Endothelial cell of umbilical vein (primary cell): ENCODE data around the gene KIF4A. TPM values are rescaled to one million over a fixed set of nuclear protein-coding genes. Genes with fewer than 3 reads are reported as not detected.

ENCODE experiments used
- BruUV-seq: library from RNA; stranded (reverse); fragments of 400-500 nt; replicated peaks from 2 replicates; lab custom pipeline; 2021; lab: Mats Ljungman, UMichigan
- CTCF ChIA-PET: fragments of 300-600, 350-600 bp; sonication (Branson Sonifier 250); formaldehyde crosslinking; loops from one replicate; lab custom pipeline; 2021; ENCODE audit warnings: antibody characterized with exemption, inconsistent platforms; lab: Charles Lee
- POLR2A ChIA-PET: fragments of 300-600, 350-600 bp; sonication (Branson Sonifier 250); formaldehyde crosslinking; loops from one replicate; lab custom pipeline; 2021; ENCODE audit warnings: antibody characterized with exemption, inconsistent platforms; lab: Charles Lee
- DNase-seq: peaks from one replicate; pipeline ENCODE4 v3.0.0-alpha.2; 2011; ENCODE audit warnings: low read depth, low spot score
- FAIRE-seq: peaks from 2 replicates; lab custom pipeline; 2011; peaks lifted over from hg19 to GRCh38; lab: Jason Lieb, UNC
- H2AFZ ChIP-seq: 2 replicates; pipeline ENCODE4 v1.6.0; 2012; ENCODE audit warnings: low read depth, low read length, control low read depth, inconsistent platforms
- H3K27ac ChIP-seq: 2 replicates; pipeline ENCODE4 v1.5.1; 2011; ENCODE audit warnings: low read depth, mild to moderate bottlenecking, control low read depth, low read length, moderate library complexity; ENCODE audit not compliant: insufficient read depth
- H3K27me3 ChIP-seq, 2 experiments: 2 replicates each; pipeline versions ENCODE4 v1.6.0 to v1.6.1; 2011; ENCODE audit warnings: low read length in 2 of 2, mixed read lengths in 1 of 2; ENCODE audit not compliant: control insufficient read depth in 2 of 2, insufficient read depth in 2 of 2
- H3K36me3 ChIP-seq, 2 experiments: 2 replicates in 1 of 2; 3 replicates in 1 of 2; pipeline ENCODE4 v1.5.1; 2011; ENCODE audit warnings: low read length in 2 of 2, mild to moderate bottlenecking in 1 of 2, moderate library complexity in 1 of 2; ENCODE audit not compliant: control insufficient read depth in 2 of 2, insufficient read depth in 2 of 2; ENCODE audit errors: extremely low read depth in 1 of 2
- H3K4me1 ChIP-seq: 3 replicates; pipeline ENCODE4 v1.5.1; 2011; ENCODE audit warnings: mild to moderate bottlenecking, low read length; ENCODE audit not compliant: control insufficient read depth, insufficient read depth; ENCODE audit errors: extremely low read depth
- H3K4me2 ChIP-seq: 2 replicates; pipeline ENCODE4 v1.6.1; 2011; ENCODE audit warnings: low read length, control low read depth, mixed read lengths; ENCODE audit not compliant: insufficient read depth
- H3K4me3 ChIP-seq, 3 experiments: fragments of 200-600 bp in 1 of 3; sonication (generic), shearing (Covaris generic) in 1 of 3; replicated peaks in 1 of 3; 2 replicates each; pipeline ENCODE4 v1.5.1; 2011 to 2016; ENCODE audit warnings: control low read depth in 3 of 3, low read length in 3 of 3, mild to moderate bottlenecking in 2 of 3, inconsistent platforms in 1 of 3, low read depth in 1 of 3, moderate library complexity in 1 of 3; ENCODE audit not compliant: insufficient read depth in 1 of 3
- H3K79me2 ChIP-seq: 2 replicates; pipeline ENCODE4 v1.6.0; 2012; ENCODE audit warnings: low read length, inconsistent platforms; ENCODE audit not compliant: control insufficient read depth, insufficient read depth
- H3K9ac ChIP-seq: replicated peaks from 2 replicates; pipeline ENCODE3; 2011; ENCODE audit warnings: low read length, control low read depth; ENCODE audit not compliant: insufficient read depth; ENCODE audit errors: extremely low read depth
- H3K9me1 ChIP-seq: replicated peaks from 3 replicates; pipeline ENCODE4 v1.6.0; 2011; ENCODE audit warnings: mild to moderate bottlenecking, low read length; ENCODE audit not compliant: control insufficient read depth, insufficient read depth; ENCODE audit errors: extremely low read depth
- H3K9me3 ChIP-seq: replicated peaks from 2 replicates; pipeline ENCODE4 v1.5.1; 2012; ENCODE audit warnings: low read length, inconsistent platforms; ENCODE audit not compliant: control insufficient read depth, insufficient read depth
- H4K20me1 ChIP-seq: replicated peaks from 2 replicates; pipeline ENCODE3; 2011; ENCODE audit warnings: mild to moderate bottlenecking, low read length; ENCODE audit not compliant: control insufficient read depth, insufficient read depth; ENCODE audit errors: extremely low read depth
- CTCF ChIP-seq, 2 donors: IDR thresholded peaks; 1 replicate in 1 of 2; 2 replicates in 1 of 2; pipeline ENCODE4 v1.5.1; 2011; ENCODE audit warnings: low read length in 2 of 2, mild to moderate bottlenecking in 2 of 2, moderate library complexity in 2 of 2, control low read depth in 1 of 2, inconsistent platforms in 1 of 2, low read depth in 1 of 2; ENCODE audit not compliant: insufficient read depth in 1 of 2; ENCODE audit errors: extremely low read depth in 1 of 2
- EZH2 ChIP-seq: IDR thresholded peaks from 2 replicates; pipeline ENCODE4 v1.6.1; 2012; ENCODE audit warnings: borderline replicate concordance, low read depth, mild to moderate bottlenecking, moderate library complexity, low read length, inconsistent platforms; ENCODE audit not compliant: severe bottlenecking
- FOS ChIP-seq: IDR thresholded peaks from 2 replicates; pipeline ENCODE4 v1.6.1; 2011; ENCODE audit warnings: mild to moderate bottlenecking, low read length, moderate library complexity, borderline replicate concordance; ENCODE audit not compliant: insufficient read depth
- GATA2 ChIP-seq: IDR thresholded peaks from 2 replicates; pipeline ENCODE4 v1.7.0; 2011; ENCODE audit warnings: low read depth, mild to moderate bottlenecking, moderate library complexity, mixed read lengths, low read length; ENCODE audit not compliant: insufficient read length, insufficient read depth
- JUN ChIP-seq: IDR thresholded peaks from 2 replicates; pipeline ENCODE4 v1.6.1; 2011; ENCODE audit warnings: borderline replicate concordance, low read depth; ENCODE audit not compliant: insufficient read length, insufficient read depth
- MYC ChIP-seq: IDR thresholded peaks from one replicate; pipeline ENCODE4 v1.6.1; 2011; ENCODE audit warnings: mild to moderate bottlenecking, low read depth, low read length
- POLR2A ChIP-seq: IDR thresholded peaks from 2 replicates; pipeline ENCODE4 v1.6.1; 2012; ENCODE audit warnings: low read depth, mild to moderate bottlenecking, control low read depth, low read length
- POLR2AphosphoS5 ChIP-seq: IDR thresholded peaks from 2 replicates; pipeline ENCODE4 v1.6.1; 2012; ENCODE audit warnings: low read depth, mild to moderate bottlenecking, control low read depth, low read length, moderate library complexity; ENCODE audit not compliant: insufficient read depth
- dilution Hi-C: fragments of 300-500 bp; cut with MboI; formaldehyde crosslinking; loops from one replicate; pipeline ENCODE4 v1.15.0; 2019; ENCODE audit warnings: low sequenced_read_pairs; ENCODE audit not compliant: extremely low pct_ligation_motif_present
- intact Hi-C: fragments of 100-400 bp; cut with micrococcal nuclease; formaldehyde crosslinking; loops from one replicate; pipeline ENCODE4 v1.10.0; 2022
- polyA plus RNA-seq, 4 experiments: library from polyadenylated mRNA; depleted of rRNA in 3 of 4; stranded (reverse) in 3 of 4; unstranded in 1 of 4; fragments of >200 nt; gene quantifications; 2 replicates each; pipeline versions ENCODE4 v1.2.1 to v1.2.3, GENCODE V29; 2011 to 2012; ENCODE audit warnings: missing spikeins in 1 of 4
- total RNA-seq: library from RNA; stranded (reverse); gene quantifications from 2 replicates; pipeline ENCODE4 v1.2.3, GENCODE V29; 2021
- TF ChIP-seq, protein P1 (sequence below): IDR thresholded peaks from 2 replicates; pipeline ENCODE4 v1.6.1; 2011; ENCODE audit not compliant: insufficient read depth, insufficient read length

Gene KIF4A
- total and polyA plus RNA-seq, 2 donors (not counting 3 experiments of a cell fraction or from before 2014, with no cell fraction given), result 9.6 to 41.3 TPM

DNA sequence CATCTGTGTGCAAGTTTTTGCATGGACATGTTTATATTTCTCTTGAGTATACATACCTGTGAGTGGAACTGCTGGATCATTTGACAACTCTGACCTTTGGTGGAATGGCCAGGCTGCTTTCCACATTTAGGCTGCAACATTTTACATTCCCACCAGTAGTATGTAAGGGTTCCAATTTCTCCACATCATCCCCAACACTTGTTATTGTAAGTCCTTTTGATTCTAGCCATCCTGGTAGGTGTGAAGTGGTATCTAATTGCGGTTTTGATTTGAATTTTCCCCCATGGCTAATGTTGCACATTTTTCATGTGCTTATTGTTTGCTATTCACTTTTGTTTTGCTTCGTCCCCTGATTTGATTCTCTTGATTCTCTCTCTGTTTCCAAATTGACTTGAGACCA is 171.1 kb downstream of the KIF4A start:
- H2AFZ ChIP-seq, result no peak overlapping the region
- dilution Hi-C loops (no loop called here), intact Hi-C loops (no loop called here)
- FAIRE-seq, result no peak
- no peak overlapping the region for H3K4me2 ChIP-seq
- no peaks in the 10 kb centered on the region for H3K4me1 ChIP-seq
- H3K27ac ChIP-seq, result no peak overlapping the region
- POLR2A ChIA-PET, result no interaction called here
- no peaks in the 10 kb centered on the region for H3K36me3 ChIP-seq
- H3K9me3 ChIP-seq, result no peaks in the 10 kb centered on the region
- H3K9ac ChIP-seq, result no peak overlapping the region
- H3K79me2 ChIP-seq, result no peaks in the 10 kb centered on the region
- TF ChIP-seq, protein P1, sequence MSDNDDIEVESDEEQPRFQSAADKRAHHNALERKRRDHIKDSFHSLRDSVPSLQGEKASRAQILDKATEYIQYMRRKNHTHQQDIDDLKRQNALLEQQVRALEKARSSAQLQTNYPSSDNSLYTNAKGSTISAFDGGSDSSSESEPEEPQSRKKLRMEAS, result no peak
- no peak for TF ChIP-seq GATA2
- no peak for TF ChIP-seq CTCF (IDR thresholded peaks at IDR 0.05; ENCODE audit: extremely low read depth in 1 of 2, insufficient read depth in 1 of 2, low read depth in 1 of 2, low read length in 2 of 2)
- TF ChIP-seq POLR2AphosphoS5, result no peak
- TF ChIP-seq MYC, result no peak
- no peak for TF ChIP-seq FOS
- TF ChIP-seq POLR2A, result no peak
- TF ChIP-seq EZH2, result no peak
- no peak for TF ChIP-seq JUN
- H3K4me3 ChIP-seq, result no peak overlapping the region
- CTCF ChIA-PET, result no interaction called here
- BruUV-seq, result no TSS peak
- H4K20me1 ChIP-seq, result no peaks in the 10 kb centered on the region
- no peak for DNase-seq
- no peaks in the 10 kb centered on the region for H3K27me3 ChIP-seq
- no peaks in the 10 kb centered on the region for H3K9me1 ChIP-seq
